ENCODE measurements around the gene RNF150.

RNF150 gene

DNA sequence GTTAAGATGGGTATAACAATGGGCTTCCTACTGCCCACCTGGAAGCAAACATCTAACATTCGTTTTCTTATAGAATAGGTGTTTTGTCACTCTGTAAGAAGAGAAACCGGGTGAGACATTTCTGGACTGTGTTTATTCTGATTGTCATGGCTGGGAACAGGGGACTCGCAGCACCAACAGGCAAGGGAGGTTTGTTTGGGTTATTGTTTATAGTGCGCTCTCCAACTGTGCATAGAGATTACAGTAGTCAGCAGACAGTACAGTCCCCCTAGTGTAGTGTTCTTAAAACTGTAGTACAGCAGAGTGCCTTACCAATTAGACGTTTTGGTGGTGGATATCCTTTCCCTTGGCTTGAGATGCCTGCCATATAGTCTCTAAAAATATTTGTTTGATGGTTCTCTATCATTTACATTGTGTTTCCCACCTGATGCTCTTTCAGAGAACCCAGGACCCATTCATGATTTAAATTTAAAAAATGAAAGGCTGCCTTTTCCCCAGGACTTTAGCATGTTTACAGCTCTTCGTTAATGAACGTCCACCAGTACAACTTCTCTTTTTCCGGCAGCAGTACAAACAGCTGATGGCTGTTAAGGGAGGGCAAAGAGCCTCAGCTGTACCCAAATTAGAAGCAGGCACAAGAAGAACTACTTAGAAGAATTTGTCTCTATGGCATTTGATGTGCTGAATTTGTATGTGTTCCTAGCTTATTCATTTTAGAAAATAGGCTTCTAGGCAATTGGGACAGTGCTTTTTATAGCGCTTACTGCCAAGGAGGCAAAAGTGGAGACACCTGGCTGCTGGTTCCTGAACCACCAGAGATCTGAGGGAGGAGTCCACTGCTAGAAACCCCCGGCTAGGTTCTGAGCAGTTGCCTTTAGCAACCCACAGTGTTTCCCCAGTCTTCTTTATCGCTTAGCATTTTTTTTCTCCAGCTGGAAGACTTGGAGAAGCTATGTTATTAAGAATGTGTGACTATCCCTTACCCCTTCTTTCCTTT is 1.0 kb upstream of the RNF150 start:
- TF ChIP-seq, protein P1, sequence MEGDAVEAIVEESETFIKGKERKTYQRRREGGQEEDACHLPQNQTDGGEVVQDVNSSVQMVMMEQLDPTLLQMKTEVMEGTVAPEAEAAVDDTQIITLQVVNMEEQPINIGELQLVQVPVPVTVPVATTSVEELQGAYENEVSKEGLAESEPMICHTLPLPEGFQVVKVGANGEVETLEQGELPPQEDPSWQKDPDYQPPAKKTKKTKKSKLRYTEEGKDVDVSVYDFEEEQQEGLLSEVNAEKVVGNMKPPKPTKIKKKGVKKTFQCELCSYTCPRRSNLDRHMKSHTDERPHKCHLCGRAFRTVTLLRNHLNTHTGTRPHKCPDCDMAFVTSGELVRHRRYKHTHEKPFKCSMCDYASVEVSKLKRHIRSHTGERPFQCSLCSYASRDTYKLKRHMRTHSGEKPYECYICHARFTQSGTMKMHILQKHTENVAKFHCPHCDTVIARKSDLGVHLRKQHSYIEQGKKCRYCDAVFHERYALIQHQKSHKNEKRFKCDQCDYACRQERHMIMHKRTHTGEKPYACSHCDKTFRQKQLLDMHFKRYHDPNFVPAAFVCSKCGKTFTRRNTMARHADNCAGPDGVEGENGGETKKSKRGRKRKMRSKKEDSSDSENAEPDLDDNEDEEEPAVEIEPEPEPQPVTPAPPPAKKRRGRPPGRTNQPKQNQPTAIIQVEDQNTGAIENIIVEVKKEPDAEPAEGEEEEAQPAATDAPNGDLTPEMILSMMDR (IDR thresholded peaks at IDR 0.05) = no peak
- H3K9me3 ChIP-seq = no peaks in the 10 kb centered on the region
- no peaks in the 10 kb centered on the region for H3K36me3 ChIP-seq
- peaks cover 9 to 15% of the 10 kb centered on the region in 2 experiments for H3K4me1 ChIP-seq (ENCODE audit: control insufficient read depth in 1 of 2, insufficient read depth in 1 of 2, low read depth in 1 of 2, low read length in 1 of 2)
- H3K27me3 ChIP-seq = peaks cover 100% of the 10 kb centered on the region
- no peak overlapping the region for H3K27ac ChIP-seq
- H3K4me3 ChIP-seq (ENCODE audit: low read depth in 1 of 2, low read length in 1 of 2) = no peak overlapping the region

DNA sequence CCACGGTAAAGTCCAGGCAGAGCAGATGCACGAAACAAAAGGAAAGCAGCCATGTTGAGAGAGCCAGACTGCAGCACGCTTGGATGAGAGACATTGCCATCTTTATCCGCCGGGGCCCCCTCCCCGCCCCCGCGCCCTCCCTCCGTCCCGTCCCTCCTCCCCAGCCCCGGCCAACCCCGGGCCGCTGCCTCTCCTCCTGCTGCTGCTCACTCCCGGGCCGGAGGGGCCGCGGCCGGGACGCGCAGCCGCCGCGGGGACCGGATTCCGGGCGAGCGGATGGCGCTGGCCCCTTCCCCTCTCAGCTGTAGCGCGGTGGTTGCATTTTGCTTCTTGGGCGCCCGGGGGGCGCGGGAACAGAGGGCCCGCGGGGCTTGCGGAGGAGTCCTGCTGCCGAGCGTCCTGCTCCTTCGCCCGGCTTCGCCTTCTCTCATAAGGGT is 542 bp downstream of the RNF150 start:
- H3K27ac ChIP-seq = no peak overlapping the region
- TF ChIP-seq, protein P1 (IDR thresholded peaks at IDR 0.05) = no peak
- H3K4me3 ChIP-seq (ENCODE audit: low read depth in 1 of 2, low read length in 1 of 2) = peak overlapping the region; percentile 26 to 47

GRCh38 chr4:141132072-141132708 is 1.1 kb downstream of the RNF150 start:
- peaks cover 93% of the 10 kb centered on the region for H3K27me3 ChIP-seq
- no peaks in the 10 kb centered on the region for H3K36me3 ChIP-seq
- peaks cover 9 to 15% of the 10 kb centered on the region in 2 experiments for H3K4me1 ChIP-seq (ENCODE audit: control insufficient read depth in 1 of 2, insufficient read depth in 1 of 2, low read depth in 1 of 2, low read length in 1 of 2)
- H3K4me3 ChIP-seq (ENCODE audit: low read depth in 1 of 2, low read length in 1 of 2) = peak overlapping the region in 1 of 2 experiments; percentile 47
- H3K9me3 ChIP-seq = no peaks in the 10 kb centered on the region
- no peak overlapping the region for H3K27ac ChIP-seq
- TF ChIP-seq, protein P1 (IDR thresholded peaks at IDR 0.05) = no peak

More for the DNA sequence above, 542 bp downstream of the RNF150 start:
- Histone ChIP-seq H3K27me3 (peaks cover 98% of the 10 kb centered on the region), H3K4me1 (ENCODE audit: control insufficient read depth in 1 of 2, insufficient read depth in 1 of 2, low read depth in 1 of 2, low read length in 1 of 2) (peaks cover 9 to 15% of the 10 kb centered on the region in 2 experiments), H3K36me3 (no peaks in the 10 kb centered on the region), H3K9me3 (no peaks in the 10 kb centered on the region)

DNA sequence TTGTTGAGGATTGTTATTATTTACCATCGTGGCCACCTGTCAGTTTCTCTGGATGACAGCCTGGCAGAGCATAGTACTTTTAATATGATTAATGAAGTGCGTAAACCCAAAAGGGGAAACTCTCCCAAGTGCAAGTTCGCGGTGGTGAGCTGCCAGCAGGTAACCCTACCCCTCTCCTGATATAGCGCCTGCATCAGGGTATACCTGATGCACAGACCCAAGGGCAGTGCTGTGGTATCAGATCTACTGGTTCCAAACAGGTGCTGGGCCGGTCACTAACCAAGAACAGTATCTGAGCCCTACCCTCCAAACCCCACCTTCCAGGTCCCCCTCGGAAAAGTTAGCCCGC is 1.6 kb downstream of the RNF150 start:
- TF ChIP-seq, protein P1 (IDR thresholded peaks at IDR 0.05) = no peak
- H3K27ac ChIP-seq = no peak overlapping the region
- H3K36me3 ChIP-seq = no peaks in the 10 kb centered on the region
- peaks cover 88% of the 10 kb centered on the region for H3K27me3 ChIP-seq
- no peak overlapping the region for H3K4me3 ChIP-seq (ENCODE audit: low read depth in 1 of 2, low read length in 1 of 2)
- H3K4me1 ChIP-seq (ENCODE audit: control insufficient read depth in 1 of 2, insufficient read depth in 1 of 2, low read depth in 1 of 2, low read length in 1 of 2) = peaks cover 9 to 15% of the 10 kb centered on the region in 2 experiments
- no peaks in the 10 kb centered on the region for H3K9me3 ChIP-seq

GRCh38 chr4:141130947-141131605 is 2.2 kb downstream of the RNF150 start:
- H3K9me3 ChIP-seq = no peaks in the 10 kb centered on the region
- peaks cover 9 to 15% of the 10 kb centered on the region in 2 experiments for H3K4me1 ChIP-seq (ENCODE audit: control insufficient read depth in 1 of 2, insufficient read depth in 1 of 2, low read depth in 1 of 2, low read length in 1 of 2)
- H3K36me3 ChIP-seq = no peaks in the 10 kb centered on the region
- H3K27ac ChIP-seq = no peak overlapping the region
- H3K27me3 ChIP-seq = peaks cover 82% of the 10 kb centered on the region
- H3K4me3 ChIP-seq (ENCODE audit: low read depth in 1 of 2, low read length in 1 of 2) = no peak overlapping the region
- TF ChIP-seq, protein P1 (IDR thresholded peaks at IDR 0.05) = no peak
